ENCODE results near the gene APBA1.

The APBA1 gene

GRCh38 chr9:69655065-69655464 lies 17.1 kb downstream of the APBA1 start:
- no peak for DNase-seq

GRCh38 chr9:69653261-69653660 lies 18.9 kb downstream of the APBA1 start:
- DNase-seq, result no peak

- no peak for DNase-seq
Observed at GRCh38 chr9:69649566-69650250, 22.5 kb downstream of the APBA1 start.

- DNase-seq, result no peak
Observed at GRCh38 chr9:69647804-69648203, 24.4 kb downstream of the APBA1 start.

- no peak for DNase-seq
Observed at GRCh38 chr9:69646810-69647209, 25.4 kb downstream of the APBA1 start.

- peak; percentile 91 for DNase-seq
Observed at GRCh38 chr9:69645488-69645887, 26.7 kb downstream of the APBA1 start.

GRCh38 chr9:69643098-69643497 lies 29.1 kb downstream of the APBA1 start:
- DNase-seq, result no peak

- no peak for DNase-seq
Observed at GRCh38 chr9:69637817-69638200, 34.4 kb downstream of the APBA1 start.

- no peak for DNase-seq
Observed at GRCh38 chr9:69637193-69637816, 34.9 kb downstream of the APBA1 start.

- DNase-seq, result no peak
Observed at GRCh38 chr9:69633716-69634115, 38.5 kb downstream of the APBA1 start.

GRCh38 chr9:69632768-69633167 lies 39.4 kb downstream of the APBA1 start:
- DNase-seq, result no peak

- DNase-seq, result no peak
Observed at GRCh38 chr9:69627281-69627680, 44.9 kb downstream of the APBA1 start.

- DNase-seq, result no peak
Observed at GRCh38 chr9:69623276-69623675, 48.9 kb downstream of the APBA1 start.

- no peak for DNase-seq
Observed at GRCh38 chr9:69622676-69623075, 49.5 kb downstream of the APBA1 start.

- DNase-seq, result no peak
Observed at GRCh38 chr9:69621730-69622460, 50.3 kb downstream of the APBA1 start.

- no peak for DNase-seq
Observed at GRCh38 chr9:69620731-69621130, 51.4 kb downstream of the APBA1 start.

- DNase-seq, result no peak
Observed at GRCh38 chr9:69619233-69619632, 52.9 kb downstream of the APBA1 start.

- no peak for DNase-seq
Observed at GRCh38 chr9:69617006-69617405, 55.2 kb downstream of the APBA1 start.

- DNase-seq, result no peak
Observed at GRCh38 chr9:69615880-69616279, 56.3 kb downstream of the APBA1 start.

- no peak for DNase-seq
Observed at GRCh38 chr9:69611221-69611620, 61.0 kb downstream of the APBA1 start.

- no peak for DNase-seq
Observed at GRCh38 chr9:69609156-69609555, 63.0 kb downstream of the APBA1 start.

- DNase-seq, result no peak
Observed at GRCh38 chr9:69606089-69606488, 66.1 kb downstream of the APBA1 start.

- DNase-seq, result no peak
Observed at GRCh38 chr9:69605406-69605805, 66.8 kb downstream of the APBA1 start.

- DNase-seq, result no peak
Observed at GRCh38 chr9:69604568-69605219, 67.5 kb downstream of the APBA1 start.
